B cell (primary cell): ENCODE results near the gene TCERG1L. TPM values are rescaled to one million over a fixed set of nuclear protein-coding genes. Genes with fewer than 3 reads are reported as not detected.

Experiments used
- ATAC-seq: fragments of 200-7000 bp; cut with Tn5 transposase; one replicate; pipeline ENCODE4 v1.10.0; 2021; ENCODE audit warnings: low read depth, mild to moderate bottlenecking, moderate number of reproducible peaks, moderate library complexity
- CTCF ChIA-PET: fragments of 350-600 bp; sonication (Branson Sonifier 250); formaldehyde crosslinking; loops from one replicate; lab custom pipeline; 2021; ENCODE audit warnings: antibody characterized with exemption, inconsistent platforms; lab: Charles Lee
- POLR2A ChIA-PET: fragments of 350-600 bp; sonication (Branson Sonifier 250); formaldehyde crosslinking; loops from one replicate; lab custom pipeline; 2021; ENCODE audit warnings: antibody characterized with exemption; lab: Charles Lee
- DNase-seq: peaks from one replicate; pipeline ENCODE4 v3.0.0; 2013
- H2AFZ ChIP-seq: 2 replicates; pipeline ENCODE4 v1.6.1; 2012; ENCODE audit warnings: mild to moderate bottlenecking, low read depth, low read length; ENCODE audit not compliant: insufficient read depth, poor library complexity, severe bottlenecking
- H3K27ac ChIP-seq, 2 donors: 1 replicate in 1 of 2; 2 replicates in 1 of 2; pipeline ENCODE4 v1.5.1; 2012 to 2013; ENCODE audit warnings: low read length in 2 of 2, mild to moderate bottlenecking in 2 of 2, moderate library complexity in 1 of 2
- H3K27me3 ChIP-seq, 4 experiments: fragments of 200-600 bp in 1 of 4; sonication (generic) in 1 of 4; replicated peaks in 1 of 4; 1 replicate in 2 of 4; 2 replicates in 2 of 4; pipeline versions ENCODE4 v1.6.1 to v1.7.0; 2013 to 2016; ENCODE audit warnings: low read length in 3 of 4, mild to moderate bottlenecking in 2 of 4, mixed read lengths in 1 of 4, moderate library complexity in 1 of 4; ENCODE audit not compliant: insufficient read depth in 4 of 4, control insufficient read depth in 3 of 4; ENCODE audit errors: control extremely low read depth in 1 of 4
- H3K36me3 ChIP-seq, 2 experiments: replicated peaks in 1 of 2; 1 replicate in 1 of 2; 2 replicates in 1 of 2; pipeline versions ENCODE4 v1.6.1 to v1.7.1; 2013; ENCODE audit warnings: low read length in 1 of 2; ENCODE audit not compliant: insufficient read depth in 2 of 2, control insufficient read depth in 1 of 2; ENCODE audit errors: control extremely low read depth in 1 of 2, extremely low read depth in 1 of 2
- H3K4me1 ChIP-seq, 2 donors: fragments of 200-600 bp in 1 of 2; sonication (generic) in 1 of 2; 1 replicate in 1 of 2; 2 replicates in 1 of 2; pipeline versions ENCODE4 v1.5.1 to v1.6.1; 2013 to 2017; ENCODE audit warnings: low read length in 2 of 2; ENCODE audit not compliant: control insufficient read depth in 2 of 2, insufficient read depth in 2 of 2
- H3K4me2 ChIP-seq: replicated peaks from 2 replicates; pipeline ENCODE3; 2012; ENCODE audit warnings: mild to moderate bottlenecking, low read depth, low read length; ENCODE audit not compliant: poor library complexity, severe bottlenecking
- H3K4me3 ChIP-seq, 5 experiments: fragments of 200-600 bp in 1 of 5; sonication (generic) in 1 of 5; 1 replicate in 3 of 5; 2 replicates in 2 of 5; pipeline versions ENCODE4 v1.5.1 to v1.7.0; 2011 to 2016; ENCODE audit warnings: low read length in 4 of 5, mild to moderate bottlenecking in 4 of 5, low read depth in 2 of 5, control low read depth in 1 of 5, moderate library complexity in 1 of 5; ENCODE audit not compliant: insufficient read depth in 1 of 5; ENCODE audit errors: control extremely low read depth in 1 of 5, extremely low read depth in 1 of 5
- H3K79me2 ChIP-seq: fragments of 200-600 bp; sonication (generic); one replicate; pipeline ENCODE4 v1.6.0; 2016; ENCODE audit warnings: low read length; ENCODE audit not compliant: control insufficient read depth, insufficient read depth
- H3K9ac ChIP-seq: fragments of 200-600 bp; sonication (generic); 2 replicates; pipeline ENCODE4 v1.6.1; 2017; ENCODE audit warnings: mild to moderate bottlenecking, low read length, moderate library complexity
- H3K9me3 ChIP-seq, 3 donors: one replicate each; pipeline versions ENCODE4 v1.6.1 to v1.7.1; 2013; ENCODE audit warnings: low read length in 2 of 3; ENCODE audit not compliant: control insufficient read depth in 2 of 3, insufficient read depth in 1 of 3; ENCODE audit errors: control extremely low read depth in 1 of 3
- H4K20me1 ChIP-seq: 2 replicates; pipeline ENCODE4 v1.6.0; 2012; ENCODE audit warnings: mild to moderate bottlenecking, low read length; ENCODE audit not compliant: insufficient read depth, control insufficient read depth, poor library complexity, severe bottlenecking
- H3K27ac Mint-ChIP-seq: one replicate; pipeline ENCODE4 v1.8.0; 2021; ENCODE audit warnings: mixed read lengths
- H3K27me3 Mint-ChIP-seq: one replicate; pipeline ENCODE4 v1.8.0; 2021; ENCODE audit warnings: mixed read lengths
- H3K4me1 Mint-ChIP-seq: one replicate; pipeline ENCODE4 v1.8.0; 2021; ENCODE audit warnings: mixed read lengths
- H3K4me3 Mint-ChIP-seq: one replicate; pipeline ENCODE4 v1.8.0; 2021; ENCODE audit warnings: mixed read lengths
- H3K9me3 Mint-ChIP-seq: one replicate; pipeline ENCODE4 v1.8.0; 2022; ENCODE audit warnings: mixed read lengths; ENCODE audit not compliant: insufficient read depth
- EZH2 ChIP-seq: IDR thresholded peaks from 2 replicates; pipeline ENCODE4 v1.6.1; 2012; ENCODE audit warnings: borderline replicate concordance, low read depth, mild to moderate bottlenecking, moderate library complexity, low read length; ENCODE audit not compliant: insufficient read depth, poor library complexity, severe bottlenecking
- WGBS: methylation state at CpG from one replicate; pipeline ENCODE4 v1.1.5; 2013; ENCODE audit warnings: missing lambda C conversion rate; ENCODE audit not compliant: insufficient coverage; 5-methylcytosine and 5-hydroxymethylcytosine counted together
- intact Hi-C: fragments of 100-400 bp; cut with micrococcal nuclease; formaldehyde crosslinking; loops from one replicate; pipeline ENCODE4 v1.10.0; 2022
- polyA plus RNA-seq: library from polyadenylated mRNA; depleted of rRNA; stranded (reverse); fragments of >200 nt; gene quantifications from 2 replicates; pipeline ENCODE4 v1.2.3, GENCODE V29; 2012
- total RNA-seq, 2 donors: library from RNA; stranded (reverse); fragments of 120-200 nt in 1 of 2; gene quantifications; 1 replicate in 1 of 2; 2 replicates in 1 of 2; pipeline versions ENCODE4 v1.2.3 to v1.2.4, GENCODE V29; 2013 to 2022
- TF ChIP-seq, protein P1 (sequence below): fragments of 200-600 bp; IDR thresholded peaks from one replicate; pipeline ENCODE4 v1.8.0; 2022; ENCODE audit warnings: antibody characterized with exemption, mild to moderate bottlenecking

The TCERG1L gene
- total and polyA plus RNA-seq, 2 donors (not counting 1 experiment from before 2014, with no cell fraction given): 0.10 TPM; not detected in 1

GRCh38 chr10:131149111-131149510, 162.4 kb downstream of the TCERG1L start:
- H3K4me1 ChIP-seq: no peaks in the 10 kb centered on the region

GRCh38 chr10:131148270-131148669, 163.3 kb downstream of the TCERG1L start:
- no peak overlapping the region for H3K9ac ChIP-seq
- intact Hi-C loops: no loop called here
- H3K27ac ChIP-seq: no peak overlapping the region
- no peaks in the 10 kb centered on the region for H4K20me1 ChIP-seq
- no peak overlapping the region for H3K4me2 ChIP-seq
- no peak overlapping the region for H3K4me3 ChIP-seq
- Mint-ChIP-seq H3K4me3 (no peak overlapping the region), H3K27me3 (no peaks in the 10 kb centered on the region), H3K4me1 (no peaks in the 10 kb centered on the region), H3K27ac (no peak overlapping the region), H3K9me3 (peaks cover 9% of the 10 kb centered on the region)
- peaks cover 0 to 48% (median 0%) of the 10 kb centered on the region in 3 donors for H3K9me3 ChIP-seq
- H2AFZ ChIP-seq: no peak overlapping the region
- 100% methylated on average over 3 of the region's 3 CpGs for WGBS
- ChIA-PET POLR2A (no interaction called here), CTCF (no interaction called here)
- no peak for ATAC-seq
- H3K27me3 ChIP-seq: no peaks in the 10 kb centered on the region
- TF ChIP-seq EZH2: no peak
- TF ChIP-seq, protein P1, sequence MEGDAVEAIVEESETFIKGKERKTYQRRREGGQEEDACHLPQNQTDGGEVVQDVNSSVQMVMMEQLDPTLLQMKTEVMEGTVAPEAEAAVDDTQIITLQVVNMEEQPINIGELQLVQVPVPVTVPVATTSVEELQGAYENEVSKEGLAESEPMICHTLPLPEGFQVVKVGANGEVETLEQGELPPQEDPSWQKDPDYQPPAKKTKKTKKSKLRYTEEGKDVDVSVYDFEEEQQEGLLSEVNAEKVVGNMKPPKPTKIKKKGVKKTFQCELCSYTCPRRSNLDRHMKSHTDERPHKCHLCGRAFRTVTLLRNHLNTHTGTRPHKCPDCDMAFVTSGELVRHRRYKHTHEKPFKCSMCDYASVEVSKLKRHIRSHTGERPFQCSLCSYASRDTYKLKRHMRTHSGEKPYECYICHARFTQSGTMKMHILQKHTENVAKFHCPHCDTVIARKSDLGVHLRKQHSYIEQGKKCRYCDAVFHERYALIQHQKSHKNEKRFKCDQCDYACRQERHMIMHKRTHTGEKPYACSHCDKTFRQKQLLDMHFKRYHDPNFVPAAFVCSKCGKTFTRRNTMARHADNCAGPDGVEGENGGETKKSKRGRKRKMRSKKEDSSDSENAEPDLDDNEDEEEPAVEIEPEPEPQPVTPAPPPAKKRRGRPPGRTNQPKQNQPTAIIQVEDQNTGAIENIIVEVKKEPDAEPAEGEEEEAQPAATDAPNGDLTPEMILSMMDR: no peak
- H3K36me3 ChIP-seq: no peaks in the 10 kb centered on the region
- no peak for DNase-seq
- H3K79me2 ChIP-seq: no peaks in the 10 kb centered on the region
- no peaks in the 10 kb centered on the region for H3K4me1 ChIP-seq

More at GRCh38 chr10:131149111-131149510, 162.4 kb downstream of the TCERG1L start:
- ATAC-seq (no peak), DNase-seq (no peak)
- Histone ChIP-seq H3K4me3 (no peak overlapping the region), H3K4me2 (no peak overlapping the region), H3K79me2 (no peaks in the 10 kb centered on the region), H3K36me3 (no peaks in the 10 kb centered on the region), H3K27me3 (no peaks in the 10 kb centered on the region), H2AFZ (no peak overlapping the region), H3K9ac (no peak overlapping the region), H3K27ac (no peak overlapping the region), H3K9me3 (peaks cover 0 to 54% (median 0%) of the 10 kb centered on the region in 3 donors), H4K20me1 (no peaks in the 10 kb centered on the region)
- Mint-ChIP-seq H3K27me3 (no peaks in the 10 kb centered on the region), H3K4me1 (no peaks in the 10 kb centered on the region), H3K4me3 (no peak overlapping the region), H3K9me3 (peaks cover 9% of the 10 kb centered on the region), H3K27ac (no peak overlapping the region)
- ChIA-PET CTCF (no interaction called here), POLR2A (no interaction called here)
- intact Hi-C loops: no loop called here
- WGBS: no CpG with 5 or more reads among the region's 3 CpGs
- TF ChIP-seq EZH2: no peak
- TF ChIP-seq, protein P1: no peak
